SK-N-SH treated with all-trans-retinoic acid at 6 μM for 48 hours (cell line): ENCODE data around the gene ADGRG6.

Experiments used
- ATAC-seq: fragments of 200-7000 bp; cut with Tn5 transposase; 3 replicates; pipeline ENCODE4 v1.9.1; 2020; ENCODE audit warnings: mild to moderate bottlenecking, moderate library complexity
- ARNTL ChIP-seq: fragments of 450-650 bp; formaldehyde crosslinking; IDR thresholded peaks from 2 replicates; pipeline ENCODE4 v1.5.0; 2020; ENCODE audit warnings: low read depth, mild to moderate bottlenecking, moderate library complexity, borderline replicate concordance
- BACH2 ChIP-seq: fragments of 250-450 bp; sonication (Bioruptor Pico); IDR thresholded peaks from 2 replicates; pipeline ENCODE4 v1.9.0; 2021; ENCODE audit warnings: mild to moderate bottlenecking, borderline replicate concordance
- CSDC2 ChIP-seq: fragments of 250-450 bp; sonication (Bioruptor Pico); IDR thresholded peaks from 2 replicates; pipeline ENCODE4 v1.5.0; 2020; ENCODE audit warnings: mild to moderate bottlenecking, moderate library complexity
- ESRRG ChIP-seq: fragments of 250-450 bp; sonication (Bioruptor Pico); IDR thresholded peaks from 2 replicates; pipeline ENCODE4 v1.6.1; 2021; ENCODE audit warnings: mild to moderate bottlenecking
- GLIS3 ChIP-seq: fragments of 250-450 bp; sonication (Bioruptor Pico); IDR thresholded peaks from 2 replicates; pipeline ENCODE4 v1.5.0; 2020; ENCODE audit warnings: mild to moderate bottlenecking, moderate library complexity
- ISL1 ChIP-seq: fragments of 250-450 bp; sonication (Bioruptor Pico); IDR thresholded peaks from 2 replicates; pipeline ENCODE4 v2.1.2; 2022; ENCODE audit warnings: mild to moderate bottlenecking, moderate library complexity
- OSR1 ChIP-seq: fragments of 250-450 bp; sonication (Bioruptor Pico); IDR thresholded peaks from 2 replicates; pipeline ENCODE4 v1.8.0; 2022; ENCODE audit warnings: moderate library complexity, mild to moderate bottlenecking, inconsistent platforms
- POU6F1 ChIP-seq: fragments of 250-450 bp; sonication (Bioruptor Pico); IDR thresholded peaks from 2 replicates; pipeline ENCODE4 v1.8.0; 2021; ENCODE audit warnings: low read depth, mild to moderate bottlenecking, moderate library complexity, borderline replicate concordance
- PPARA ChIP-seq: fragments of 250-450 bp; sonication (Bioruptor Pico); IDR thresholded peaks from 2 replicates; pipeline ENCODE4 v1.5.0; 2020; ENCODE audit warnings: mild to moderate bottlenecking, borderline replicate concordance
- RARB ChIP-seq: fragments of 250-450 bp; sonication (Bioruptor Pico); IDR thresholded peaks from 2 replicates; pipeline ENCODE4 v1.8.0; 2021; ENCODE audit warnings: mild to moderate bottlenecking, moderate library complexity
- SNAI2 ChIP-seq: fragments of 250-450 bp; sonication (Bioruptor Pico); IDR thresholded peaks from 2 replicates; pipeline ENCODE4 v1.5.0; 2020; ENCODE audit warnings: mild to moderate bottlenecking, moderate library complexity
- TCF4 ChIP-seq: fragments of 250-450 bp; sonication (Bioruptor Pico); IDR thresholded peaks from 2 replicates; pipeline ENCODE4 v1.8.0; 2021; ENCODE audit warnings: mild to moderate bottlenecking, moderate library complexity, borderline replicate concordance
- TOX ChIP-seq: fragments of 250-450 bp; sonication (Bioruptor Pico); IDR thresholded peaks from 2 replicates; pipeline ENCODE4 v1.8.0; 2021; ENCODE audit warnings: mild to moderate bottlenecking, moderate library complexity, borderline replicate concordance
- ZC3H10 ChIP-seq: fragments of 250-450 bp; sonication (Bioruptor Pico); IDR thresholded peaks from 2 replicates; pipeline ENCODE4 v1.5.1; 2021; ENCODE audit warnings: mild to moderate bottlenecking, moderate library complexity
- ZFP3 ChIP-seq: fragments of 250-450 bp; sonication (Bioruptor Pico); IDR thresholded peaks from 2 replicates; pipeline ENCODE4 v1.5.0; 2020; ENCODE audit warnings: mild to moderate bottlenecking, moderate library complexity
- ZFP30 ChIP-seq: fragments of 450-650 bp; formaldehyde crosslinking; IDR thresholded peaks from 2 replicates; pipeline ENCODE4 v1.5.0; 2022; ENCODE audit warnings: mild to moderate bottlenecking, moderate library complexity
- ZNF565 ChIP-seq: fragments of 450-650 bp; formaldehyde crosslinking; conservative IDR thresholded peaks from 2 replicates; pipeline ENCODE4 v1.5.0; 2020; ENCODE audit warnings: low read depth, mild to moderate bottlenecking, moderate library complexity
- ZNF70 ChIP-seq: fragments of 450-650 bp; formaldehyde crosslinking; IDR thresholded peaks from 2 replicates; pipeline ENCODE4 v1.5.0; 2020; ENCODE audit warnings: mild to moderate bottlenecking, moderate library complexity
- ZNF8 ChIP-seq: fragments of 450-650 bp; formaldehyde crosslinking; IDR thresholded peaks from 2 replicates; pipeline ENCODE4 v1.5.0; 2020; ENCODE audit warnings: mild to moderate bottlenecking, moderate library complexity
- TF ChIP-seq, protein P1 (sequence below): fragments of 250-450 bp; sonication (Bioruptor Pico); IDR thresholded peaks from 2 replicates; pipeline ENCODE4 v1.8.0; 2020; ENCODE audit warnings: mild to moderate bottlenecking, moderate library complexity, borderline replicate concordance
- TF ChIP-seq, protein P2 (sequence below): fragments of 250-450 bp; sonication (Bioruptor Pico); IDR thresholded peaks from 2 replicates; pipeline ENCODE4 v1.5.1; 2021; ENCODE audit warnings: mild to moderate bottlenecking, moderate library complexity
- TF ChIP-seq, protein P3 (sequence below): fragments of 250-450 bp; sonication (Bioruptor Pico); IDR thresholded peaks from 2 replicates; pipeline ENCODE4 v1.5.1; 2020; ENCODE audit warnings: low read depth, mild to moderate bottlenecking, moderate library complexity

Gene ADGRG6

DNA sequence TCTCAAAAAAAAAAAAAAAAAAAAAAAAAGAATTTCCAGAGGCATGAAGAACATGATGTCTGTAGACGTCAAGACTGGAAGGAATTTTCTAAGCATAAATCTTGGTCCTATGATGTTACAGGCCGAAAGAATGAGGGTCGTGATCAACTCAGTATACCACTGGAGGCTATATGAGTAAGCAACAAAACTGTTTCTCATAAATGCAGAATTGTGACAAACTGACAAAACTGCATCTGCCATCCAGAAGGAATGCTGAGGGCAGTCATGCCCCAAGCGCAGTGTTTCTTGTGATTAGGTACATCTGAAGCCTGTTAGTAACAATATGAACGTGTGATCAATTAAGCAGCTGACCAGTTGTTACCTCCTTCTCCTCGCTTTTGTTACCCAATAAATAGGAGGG lies 43.5 kb upstream of the ADGRG6 start:
- no peak for ATAC-seq
- TF ChIP-seq, protein P1, sequence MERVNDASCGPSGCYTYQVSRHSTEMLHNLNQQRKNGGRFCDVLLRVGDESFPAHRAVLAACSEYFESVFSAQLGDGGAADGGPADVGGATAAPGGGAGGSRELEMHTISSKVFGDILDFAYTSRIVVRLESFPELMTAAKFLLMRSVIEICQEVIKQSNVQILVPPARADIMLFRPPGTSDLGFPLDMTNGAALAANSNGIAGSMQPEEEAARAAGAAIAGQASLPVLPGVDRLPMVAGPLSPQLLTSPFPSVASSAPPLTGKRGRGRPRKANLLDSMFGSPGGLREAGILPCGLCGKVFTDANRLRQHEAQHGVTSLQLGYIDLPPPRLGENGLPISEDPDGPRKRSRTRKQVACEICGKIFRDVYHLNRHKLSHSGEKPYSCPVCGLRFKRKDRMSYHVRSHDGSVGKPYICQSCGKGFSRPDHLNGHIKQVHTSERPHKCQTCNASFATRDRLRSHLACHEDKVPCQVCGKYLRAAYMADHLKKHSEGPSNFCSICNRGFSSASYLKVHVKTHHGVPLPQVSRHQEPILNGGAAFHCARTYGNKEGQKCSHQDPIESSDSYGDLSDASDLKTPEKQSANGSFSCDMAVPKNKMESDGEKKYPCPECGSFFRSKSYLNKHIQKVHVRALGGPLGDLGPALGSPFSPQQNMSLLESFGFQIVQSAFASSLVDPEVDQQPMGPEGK (CRISPR knock-in tag): no peak
- TF ChIP-seq CSDC2 (CRISPR knock-in tag) (no peak), ESRRG (no peak), POU6F1 (no peak), BACH2 (no peak), GLIS3 (CRISPR knock-in tag) (no peak), ZC3H10 (CRISPR knock-in tag) (no peak), ZNF70 (CRISPR knock-in tag) (no peak), OSR1 (CRISPR knock-in tag) (no peak), RARB (CRISPR knock-in tag) (no peak), ZNF565 (CRISPR knock-in tag) (no peak), TOX (CRISPR knock-in tag) (no peak), SNAI2 (no peak)
- TF ChIP-seq, protein P2, sequence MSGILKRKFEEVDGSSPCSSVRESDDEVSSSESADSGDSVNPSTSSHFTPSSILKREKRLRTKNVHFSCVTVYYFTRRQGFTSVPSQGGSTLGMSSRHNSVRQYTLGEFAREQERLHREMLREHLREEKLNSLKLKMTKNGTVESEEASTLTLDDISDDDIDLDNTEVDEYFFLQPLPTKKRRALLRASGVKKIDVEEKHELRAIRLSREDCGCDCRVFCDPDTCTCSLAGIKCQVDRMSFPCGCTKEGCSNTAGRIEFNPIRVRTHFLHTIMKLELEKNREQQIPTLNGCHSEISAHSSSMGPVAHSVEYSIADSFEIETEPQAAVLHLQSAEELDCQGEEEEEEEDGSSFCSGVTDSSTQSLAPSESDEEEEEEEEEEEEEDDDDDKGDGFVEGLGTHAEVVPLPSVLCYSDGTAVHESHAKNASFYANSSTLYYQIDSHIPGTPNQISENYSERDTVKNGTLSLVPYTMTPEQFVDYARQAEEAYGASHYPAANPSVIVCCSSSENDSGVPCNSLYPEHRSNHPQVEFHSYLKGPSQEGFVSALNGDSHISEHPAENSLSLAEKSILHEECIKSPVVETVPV (CRISPR knock-in tag): no peak

- ATAC-seq: no peak
- TF ChIP-seq BACH2: no peak
- no peak for TF ChIP-seq ZC3H10 (CRISPR knock-in tag)
- no peak for TF ChIP-seq ZNF8
- no peak for TF ChIP-seq TCF4
- no peak for TF ChIP-seq ARNTL
- no peak for TF ChIP-seq ESRRG
- TF ChIP-seq ZFP3 (CRISPR knock-in tag): no peak
- TF ChIP-seq, protein P3, sequence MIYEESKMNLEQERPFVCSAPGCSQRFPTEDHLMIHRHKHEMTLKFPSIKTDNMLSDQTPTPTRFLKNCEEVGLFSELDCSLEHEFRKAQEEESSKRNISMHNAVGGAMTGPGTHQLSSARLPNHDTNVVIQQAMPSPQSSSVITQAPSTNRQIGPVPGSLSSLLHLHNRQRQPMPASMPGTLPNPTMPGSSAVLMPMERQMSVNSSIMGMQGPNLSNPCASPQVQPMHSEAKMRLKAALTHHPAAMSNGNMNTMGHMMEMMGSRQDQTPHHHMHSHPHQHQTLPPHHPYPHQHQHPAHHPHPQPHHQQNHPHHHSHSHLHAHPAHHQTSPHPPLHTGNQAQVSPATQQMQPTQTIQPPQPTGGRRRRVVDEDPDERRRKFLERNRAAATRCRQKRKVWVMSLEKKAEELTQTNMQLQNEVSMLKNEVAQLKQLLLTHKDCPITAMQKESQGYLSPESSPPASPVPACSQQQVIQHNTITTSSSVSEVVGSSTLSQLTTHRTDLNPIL (CRISPR knock-in tag): no peak
- no peak for TF ChIP-seq PPARA (CRISPR knock-in tag)
- TF ChIP-seq RARB (CRISPR knock-in tag): no peak
- TF ChIP-seq GLIS3 (CRISPR knock-in tag): no peak
- TF ChIP-seq OSR1 (CRISPR knock-in tag): no peak
- no peak for TF ChIP-seq ZFP30 (CRISPR knock-in tag)
- no peak for TF ChIP-seq ISL1
- TF ChIP-seq CSDC2 (CRISPR knock-in tag): no peak
- TF ChIP-seq, protein P2 (CRISPR knock-in tag): no peak
- no peak for TF ChIP-seq POU6F1
- TF ChIP-seq, protein P1 (CRISPR knock-in tag): no peak
- no peak for TF ChIP-seq ZNF70 (CRISPR knock-in tag)
- no peak for TF ChIP-seq TOX (CRISPR knock-in tag)
Measured at GRCh38 chr6:142258757-142259156, 43.0 kb upstream of the ADGRG6 start.
